HepG2 (cell line): Measurements from ENCODE around the gene RHOT2. TPM values are rescaled to one million over a fixed set of nuclear protein-coding genes. Genes with fewer than 3 reads are reported as not detected.

Experiments used
- ATAC-seq: fragments of 200-7000 bp; cut with Tn5 transposase; 3 replicates; pipeline ENCODE4 v1.9.1; 2020; ENCODE audit warnings: mild to moderate bottlenecking, moderate library complexity
- BruUV-seq: library from RNA; stranded (reverse); fragments of 400-500 nt; replicated peaks from 2 replicates; lab custom pipeline; 2021; lab: Mats Ljungman, UMichigan
- CTCF ChIA-PET: fragments of 300-600 bp; formaldehyde crosslinking; extraction: SDS; loops from one replicate; lab custom pipeline; 2021; ENCODE audit warnings: low total read pairs, inconsistent platforms, low intra/inter-chr PET ratio; lab: Yijun Ruan, JAX
- POLR2A ChIA-PET: fragments of 350-600 bp; sonication (Branson Sonifier 250); formaldehyde crosslinking; loops from one replicate; lab custom pipeline; 2020; ENCODE audit warnings: antibody characterized with exemption, inconsistent platforms; lab: Yijun Ruan, JAX
- DNase-seq: peaks from one replicate; pipeline ENCODE4 v3.0.0-alpha.2; 2015; ENCODE audit warnings: low spot score
- FAIRE-seq: peaks from 3 replicates; lab custom pipeline; 2011; peaks lifted over from hg19 to GRCh38; lab: Jason Lieb, UNC
- H2AFZ ChIP-seq: one replicate; pipeline ENCODE4 v1.6.1; 2011; ENCODE audit warnings: low read length, inconsistent platforms
- H3K27ac ChIP-seq: fragments of 300-600 bp; 3 replicates; pipeline ENCODE4 v1.8.0; 2011; ENCODE audit warnings: mixed run types, mild to moderate bottlenecking, mixed read lengths, low read length, inconsistent platforms; ENCODE audit not compliant: insufficient read depth; ENCODE audit errors: extremely low read length
- H3K27me3 ChIP-seq, 2 experiments: fragments of 200-600 bp in 1 of 2; 2 replicates in 1 of 2; 3 replicates in 1 of 2; pipeline versions ENCODE4 v1.6.0 to v1.8.0; 2011; ENCODE audit warnings: low read length in 2 of 2, mild to moderate bottlenecking in 2 of 2, moderate library complexity in 2 of 2, inconsistent platforms in 1 of 2; ENCODE audit not compliant: insufficient read depth in 2 of 2, control insufficient read depth in 1 of 2
- H3K36me3 ChIP-seq, 2 experiments: fragments of 200-600 bp in 1 of 2; replicated peaks in 1 of 2; 2 replicates in 1 of 2; 3 replicates in 1 of 2; pipeline versions ENCODE4 v1.5.1 to v1.8.0; 2011; ENCODE audit warnings: low read length in 2 of 2, inconsistent platforms in 1 of 2; ENCODE audit not compliant: insufficient read depth in 2 of 2, control insufficient read depth in 1 of 2
- H3K4me1 ChIP-seq: 2 replicates; pipeline ENCODE4 v1.5.1; 2012; ENCODE audit warnings: low read length, inconsistent platforms; ENCODE audit not compliant: insufficient read depth
- H3K4me2 ChIP-seq: 2 replicates; pipeline ENCODE4 v1.6.0; 2011; ENCODE audit warnings: low read depth, low read length, inconsistent platforms
- H3K4me3 ChIP-seq, 3 experiments: fragments of 200-600 bp in 1 of 3; sonication (generic), shearing (Covaris generic) in 1 of 3; replicated peaks in 1 of 3; 2 replicates each; pipeline ENCODE4 v1.5.1; 2011 to 2016; ENCODE audit warnings: low read length in 3 of 3, inconsistent platforms in 2 of 3, low read depth in 2 of 3, mild to moderate bottlenecking in 2 of 3, control low read depth in 1 of 3, mixed read lengths in 1 of 3; ENCODE audit not compliant: insufficient read depth in 1 of 3
- H3K79me2 ChIP-seq: one replicate; pipeline ENCODE4 v1.6.1; 2011; ENCODE audit warnings: low read length, inconsistent platforms; ENCODE audit not compliant: insufficient read depth
- H3K9ac ChIP-seq: 2 replicates; pipeline ENCODE4 v1.6.0; 2011; ENCODE audit warnings: mild to moderate bottlenecking, low read depth, low read length, inconsistent platforms; ENCODE audit not compliant: insufficient read depth
- H3K9me3 ChIP-seq: 2 replicates; pipeline ENCODE4 v1.5.1; 2012; ENCODE audit warnings: mild to moderate bottlenecking, low read length
- H4K20me1 ChIP-seq: 2 replicates; pipeline ENCODE4 v1.6.0; 2011; ENCODE audit warnings: inconsistent platforms, mild to moderate bottlenecking, low read length, moderate library complexity; ENCODE audit not compliant: insufficient read depth
- ARHGAP35 ChIP-seq: sonication (generic); formaldehyde crosslinking; IDR thresholded peaks from 2 replicates; pipeline ENCODE4 v1.9.0; 2022; ENCODE audit warnings: mild to moderate bottlenecking, inconsistent platforms, moderate library complexity, missing genetic modification reagents, borderline replicate concordance
- BRD4 ChIP-seq: sonication (generic); formaldehyde crosslinking; IDR thresholded peaks from 2 replicates; pipeline ENCODE4 v1.4.0; 2020; ENCODE audit warnings: missing genetic modification reagents
- EHMT2 ChIP-seq: fragments of 200-600 bp; sonication (generic); IDR thresholded peaks from 2 replicates; pipeline ENCODE4 v1.7.0; 2017; ENCODE audit warnings: antibody characterized with exemption, low read depth, low read length, borderline replicate concordance
- FOXO1 ChIP-seq: sonication (generic); formaldehyde crosslinking; IDR thresholded peaks from 2 replicates; pipeline ENCODE4 v1.4.0; 2020; ENCODE audit warnings: missing genetic modification reagents
- HMG20B ChIP-seq: conservative IDR thresholded peaks from 2 replicates; pipeline ENCODE4 v1.6.1; 2016; ENCODE audit warnings: missing genetic modification reagents, missing compliant biosample characterization
- HNF1B ChIP-seq: sonication (generic); formaldehyde crosslinking; IDR thresholded peaks from 2 replicates; pipeline ENCODE4 v1.5.1; 2020; ENCODE audit warnings: mild to moderate bottlenecking, moderate library complexity, missing genetic modification reagents
- IRF9 ChIP-seq: sonication (generic); formaldehyde crosslinking; IDR thresholded peaks from 2 replicates; pipeline ENCODE4 v1.8.0; 2022; ENCODE audit warnings: missing genetic modification reagents, mild to moderate bottlenecking, borderline replicate concordance
- SMAD3 ChIP-seq: sonication (generic); formaldehyde crosslinking; IDR thresholded peaks from 2 replicates; pipeline ENCODE4 v1.4.0; 2020; ENCODE audit warnings: missing genetic modification reagents
- ZMYM3 ChIP-seq: sonication (generic); formaldehyde crosslinking; IDR thresholded peaks from 2 replicates; pipeline ENCODE4 v1.5.1; 2020; ENCODE audit warnings: mild to moderate bottlenecking, missing genetic modification reagents
- ZNF251 ChIP-seq: sonication (generic); formaldehyde crosslinking; IDR thresholded peaks from 2 replicates; pipeline ENCODE4 v1.9.0; 2021; ENCODE audit warnings: mild to moderate bottlenecking, missing genetic modification reagents
- ZNF562 ChIP-seq: sonication (generic); formaldehyde crosslinking; IDR thresholded peaks from 2 replicates; pipeline ENCODE4 v1.8.0; 2022; ENCODE audit warnings: missing genetic modification reagents, borderline replicate concordance
- ZNF841 ChIP-seq: sonication (generic); formaldehyde crosslinking; IDR thresholded peaks from 2 replicates; pipeline ENCODE4 v1.8.1; 2023; ENCODE audit warnings: missing genetic modification reagents, borderline replicate concordance
- ZNF883 ChIP-seq: sonication (generic); formaldehyde crosslinking; IDR thresholded peaks from 2 replicates; pipeline ENCODE4 v1.5.1; 2020; ENCODE audit warnings: mild to moderate bottlenecking, missing genetic modification reagents; ENCODE audit errors: not compliant biosample characterization
- WGBS: methylation state at CpG from one replicate; pipeline ENCODE4 v1.1.6; 2017; ENCODE audit warnings: low lambda C conversion rate; 5-methylcytosine and 5-hydroxymethylcytosine counted together
- in situ Hi-C: cut with HindIII; loops from 2 replicates; pipeline ENCODE4 v1.10.0; 2017; ENCODE audit warnings: low pct_unique_long_range_greater_than_20kb; ENCODE audit not compliant: extremely low pct_ligation_motif_present
- intact Hi-C: fragments of 100-400 bp; cut with micrococcal nuclease; formaldehyde crosslinking; loops from one replicate; pipeline ENCODE4 v1.10.0; 2022; ENCODE audit not compliant: unreplicated experiment
- polyA plus RNA-seq, 8 experiments: library from polyadenylated mRNA; depleted of rRNA in 3 of 8; stranded (reverse) in 7 of 8; unstranded in 1 of 8; fragments of >200 nt; fragmentation: Illumina TruSeq in 4 of 8; extraction: Trizol in 4 of 8; gene quantifications; 2 replicates each; pipeline versions ENCODE4 v1.2.1 to v1.2.3, GENCODE V29; 2011 to 2016; ENCODE audit warnings: low read depth in 4 of 8, missing spikeins in 1 of 8, mixed read lengths in 1 of 8; ENCODE audit not compliant: insufficient read depth in 1 of 8
- total RNA-seq, 5 experiments: library from RNA; depleted of rRNA; stranded (reverse); fragments of >200 nt; fragmentation: Illumina TruSeq; extraction: Trizol; gene quantifications; 2 replicates each; pipeline ENCODE4 v1.2.3, GENCODE V29; 2016; ENCODE audit warnings: low read depth in 1 of 5
- TF ChIP-seq, protein P1 (sequence below): sonication (generic); formaldehyde crosslinking; IDR thresholded peaks from 2 replicates; pipeline ENCODE4 v1.5.0; 2020; ENCODE audit warnings: missing genetic modification reagents, mild to moderate bottlenecking, borderline replicate concordance
- TF ChIP-seq, protein P2 (sequence below): IDR thresholded peaks from 2 replicates; pipeline ENCODE4 v1.6.1; 2018; ENCODE audit warnings: missing genetic modification reagents, mild to moderate bottlenecking, missing compliant biosample characterization

The RHOT2 gene
- total and polyA plus RNA-seq, 2 of the 13 experiments (the other 11 are each of a cell fraction or from before 2014, with no cell fraction given), result 63.6 to 76.9 TPM

DNA sequence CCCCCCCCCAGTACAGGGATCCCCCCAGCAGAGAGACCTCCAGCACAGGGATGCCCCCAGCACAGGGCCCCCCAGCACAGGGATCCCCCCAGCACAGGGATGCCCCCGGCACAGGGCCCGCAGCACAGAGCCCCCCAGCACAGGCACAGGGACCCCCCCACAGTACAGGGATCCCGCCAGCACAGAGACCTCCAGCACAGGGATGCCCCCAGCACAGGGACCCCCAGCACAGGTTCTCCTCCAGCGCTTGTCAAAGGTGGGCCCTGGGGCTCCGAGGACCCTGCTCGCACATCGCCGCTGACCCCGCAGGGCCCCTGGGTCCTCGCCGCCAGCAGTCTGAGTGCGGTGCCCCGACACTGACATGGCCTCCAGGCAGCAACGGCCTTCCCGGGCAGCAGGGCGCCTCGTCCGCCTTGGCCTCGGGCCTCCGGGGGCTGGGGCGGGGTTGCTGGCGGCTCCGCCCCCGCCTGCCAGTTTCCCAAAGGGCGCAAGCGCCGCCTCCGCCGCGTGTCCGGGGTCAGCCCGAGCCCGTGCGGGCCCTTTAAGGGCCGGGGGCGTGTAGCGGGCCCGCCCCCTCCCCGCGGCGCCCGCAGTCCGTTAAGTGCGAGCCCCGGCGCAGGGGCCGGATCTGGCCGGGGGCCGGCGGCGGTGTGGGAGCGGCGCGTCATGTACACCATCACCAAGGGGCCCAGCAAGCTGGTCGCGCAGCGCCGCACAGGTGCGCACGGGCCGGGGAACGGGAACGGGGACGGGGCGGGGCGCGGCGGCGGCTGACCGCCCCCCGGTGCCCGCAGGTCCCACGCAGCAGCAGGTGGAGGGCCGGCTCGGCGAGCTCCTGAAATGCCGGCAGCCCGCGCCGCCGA is 26.4 kb upstream of the RHOT2 start, which contains the start of gene MCRIP2:
Gene MCRIP2, plus strand, starts transcription at position 503 of the 863 bp plus-strand sequence. Its CDS starts 164 bp downstream, at position 667.
- WGBS, result no CpG with 5 or more reads among the region's 81 CpGs
- H2AFZ ChIP-seq, result no peak within 1 kb of the TSS
- ATAC-seq, result peak; percentile 55
- TF ChIP-seq ZMYM3, result peak; percentile 55; the same call in 1 of the 2 replicates
- no peak for TF ChIP-seq EHMT2
- TF ChIP-seq ZNF251 (CRISPR knock-in tag), result no peak; the same call in 1 of the 2 replicates
- no peak; the same call in 1 of the 2 replicates for TF ChIP-seq IRF9 (CRISPR knock-in tag)
- TF ChIP-seq ZNF562, result no peak
- peak; percentile 5; the same call in 1 of the 2 replicates for TF ChIP-seq FOXO1 (CRISPR knock-in tag)
- TF ChIP-seq BRD4 (CRISPR knock-in tag), result peak; percentile 74; the same call in 1 of the 2 replicates
- peak; percentile 7 for TF ChIP-seq ZNF883
- no peak; the same call in 1 of the 2 replicates for TF ChIP-seq ARHGAP35 (CRISPR knock-in tag)
- TF ChIP-seq, protein P1, sequence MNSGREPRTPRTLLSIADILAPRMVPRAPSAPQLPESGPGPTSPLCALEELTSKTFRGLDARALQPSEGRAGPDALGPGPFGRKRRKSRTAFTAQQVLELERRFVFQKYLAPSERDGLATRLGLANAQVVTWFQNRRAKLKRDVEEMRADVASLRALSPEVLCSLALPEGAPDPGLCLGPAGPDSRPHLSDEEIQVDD, result no peak; the same call in 1 of the 2 replicates
- no peak for TF ChIP-seq ZNF841 (CRISPR knock-in tag)
- TF ChIP-seq, protein P2, sequence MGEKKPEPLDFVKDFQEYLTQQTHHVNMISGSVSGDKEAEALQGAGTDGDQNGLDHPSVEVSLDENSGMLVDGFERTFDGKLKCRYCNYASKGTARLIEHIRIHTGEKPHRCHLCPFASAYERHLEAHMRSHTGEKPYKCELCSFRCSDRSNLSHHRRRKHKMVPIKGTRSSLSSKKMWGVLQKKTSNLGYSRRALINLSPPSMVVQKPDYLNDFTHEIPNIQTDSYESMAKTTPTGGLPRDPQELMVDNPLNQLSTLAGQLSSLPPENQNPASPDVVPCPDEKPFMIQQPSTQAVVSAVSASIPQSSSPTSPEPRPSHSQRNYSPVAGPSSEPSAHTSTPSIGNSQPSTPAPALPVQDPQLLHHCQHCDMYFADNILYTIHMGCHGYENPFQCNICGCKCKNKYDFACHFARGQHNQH, result no peak; the same call in 1 of the 2 replicates
- no peak for TF ChIP-seq HMG20B (CRISPR knock-in tag)
- no peak for TF ChIP-seq HNF1B
- no peak; the same call in 1 of the 2 replicates for TF ChIP-seq SMAD3 (CRISPR knock-in tag)

More for the DNA sequence above, 26.4 kb upstream of the RHOT2 start, which contains the start of gene MCRIP2:
- Histone ChIP-seq H3K4me3 (peak within 1 kb of the TSS; percentile 59 to 89 (median 82)), H3K27ac (peak within 1 kb of the TSS; percentile 94), H4K20me1 (peaks cover 4% of the 10 kb centered on the region; the same call in 1 of the 2 replicates), H3K27me3 (no peaks in the 10 kb centered on the region), H3K9me3 (no peaks in the 10 kb centered on the region), H3K36me3 (no peaks in the 10 kb centered on the region), H3K9ac (peak within 1 kb of the TSS; percentile 94), H3K79me2 (peaks cover 23% of the 10 kb centered on the region), H3K4me2 (peak within 1 kb of the TSS; percentile 98), H3K4me1 (peaks cover 63% of the 10 kb centered on the region)
- in situ Hi-C loops, result no loop called here
- CTCF ChIA-PET, result no interaction called here
- peak; percentile 76 for DNase-seq
- intact Hi-C loops, result loop anchor here (10.0 kb wide), 1 partner anchor 57 kb away; no protein-coding TSS in a partner anchor
- POLR2A ChIA-PET, result interaction anchor here (0.6 to 1.0 kb wide), 3 partner anchors 34 to 54 kb away, joined by 3 read pairs; partner anchors contain the start of gene RHBDL1
- FAIRE-seq, result no peak
- no TSS peak for BruUV-seq
